ENCODE data around the gene VPS29.
"Not testable (repeated sequence)": the region's sequence is repeated elsewhere in the genome, so short reads cannot be mapped to it uniquely, and the experiment has no call there.

Gene VPS29

GRCh38 chr12:110528277-110528839 is 26.4 kb upstream of the VPS29 start:
- H3K9me3 ChIP-seq (ENCODE audit: control insufficient read depth, insufficient read depth, low read length) = no peaks in the 10 kb centered on the region
- no peaks in the 10 kb centered on the region for H3K4me1 ChIP-seq (ENCODE audit: control insufficient read depth, insufficient read depth, low read length)
- no peak overlapping the region for H3K27ac ChIP-seq (ENCODE audit: low read length)
- no peaks in the 10 kb centered on the region for H3K27me3 ChIP-seq (ENCODE audit: control insufficient read depth, insufficient read depth, low read length)
- no CpG with 5 or more reads among the region's 6 CpGs for WGBS (ENCODE audit: insufficient coverage, insufficient read length)
- no peak for DNase-seq (ENCODE audit: low read depth, low spot score)
- H3K4me3 ChIP-seq (ENCODE audit: low read length) = no peak overlapping the region
- no peaks in the 10 kb centered on the region for H3K36me3 ChIP-seq (ENCODE audit: control insufficient read depth, insufficient read depth, low read length)

GRCh38 chr12:110520876-110521712 is 19.2 kb upstream of the VPS29 start:
- not testable (repeated sequence) for H3K27ac ChIP-seq (ENCODE audit: low read length); H3K9me3 ChIP-seq (ENCODE audit: control insufficient read depth, insufficient read depth, low read length); H3K4me3 ChIP-seq (ENCODE audit: low read length); H3K36me3 ChIP-seq (ENCODE audit: control insufficient read depth, insufficient read depth, low read length); H3K4me1 ChIP-seq (ENCODE audit: control insufficient read depth, insufficient read depth, low read length); DNase-seq (ENCODE audit: low read depth, low spot score); H3K27me3 ChIP-seq (ENCODE audit: control insufficient read depth, insufficient read depth, low read length)
- no CpG with 5 or more reads among the region's 11 CpGs for WGBS (ENCODE audit: insufficient coverage, insufficient read length)

GRCh38 chr12:110518014-110518413 is 16.1 kb upstream of the VPS29 start:
- not testable (repeated sequence) for H3K4me3 ChIP-seq (ENCODE audit: low read length); H3K27me3 ChIP-seq (ENCODE audit: control insufficient read depth, insufficient read depth, low read length); H3K36me3 ChIP-seq (ENCODE audit: control insufficient read depth, insufficient read depth, low read length); DNase-seq (ENCODE audit: low read depth, low spot score); H3K27ac ChIP-seq (ENCODE audit: low read length); H3K9me3 ChIP-seq (ENCODE audit: control insufficient read depth, insufficient read depth, low read length); H3K4me1 ChIP-seq (ENCODE audit: control insufficient read depth, insufficient read depth, low read length)
- WGBS (ENCODE audit: insufficient coverage, insufficient read length) = no CpG with 5 or more reads among the region's 8 CpGs

- Histone ChIP-seq H3K36me3 (ENCODE audit: control insufficient read depth, insufficient read depth, low read length) (no peaks in the 10 kb centered on the region), H3K9me3 (ENCODE audit: control insufficient read depth, insufficient read depth, low read length) (no peaks in the 10 kb centered on the region), H3K27me3 (ENCODE audit: control insufficient read depth, insufficient read depth, low read length) (no peaks in the 10 kb centered on the region), H3K4me3 (ENCODE audit: low read length) (no peak overlapping the region), H3K27ac (ENCODE audit: low read length) (no peak overlapping the region), H3K4me1 (ENCODE audit: control insufficient read depth, insufficient read depth, low read length) (no peaks in the 10 kb centered on the region)
- no CpG with 5 or more reads among the region's 3 CpGs for WGBS (ENCODE audit: insufficient coverage, insufficient read length)
- DNase-seq (ENCODE audit: low read depth, low spot score) = no peak
Observed at GRCh38 chr12:110516995-110517394, 15.1 kb upstream of the VPS29 start.

GRCh38 chr12:110514363-110514762 is 12.5 kb upstream of the VPS29 start:
- H3K27me3 ChIP-seq (ENCODE audit: control insufficient read depth, insufficient read depth, low read length) = no peaks in the 10 kb centered on the region
- no peaks in the 10 kb centered on the region for H3K4me1 ChIP-seq (ENCODE audit: control insufficient read depth, insufficient read depth, low read length)
- H3K9me3 ChIP-seq (ENCODE audit: control insufficient read depth, insufficient read depth, low read length) = no peaks in the 10 kb centered on the region
- H3K4me3 ChIP-seq (ENCODE audit: low read length) = no peak overlapping the region
- no peak overlapping the region for H3K27ac ChIP-seq (ENCODE audit: low read length)
- no peak for DNase-seq (ENCODE audit: low read depth, low spot score)
- WGBS (ENCODE audit: insufficient coverage, insufficient read length) = no CpG with 5 or more reads among the region's 1 CpG
- no peaks in the 10 kb centered on the region for H3K36me3 ChIP-seq (ENCODE audit: control insufficient read depth, insufficient read depth, low read length)

GRCh38 chr12:110513842-110514241 is 11.9 kb upstream of the VPS29 start:
- Histone ChIP-seq H3K27me3 (ENCODE audit: control insufficient read depth, insufficient read depth, low read length) (no peaks in the 10 kb centered on the region), H3K9me3 (ENCODE audit: control insufficient read depth, insufficient read depth, low read length) (no peaks in the 10 kb centered on the region), H3K4me3 (ENCODE audit: low read length) (no peak overlapping the region), H3K27ac (ENCODE audit: low read length) (no peak overlapping the region), H3K36me3 (ENCODE audit: control insufficient read depth, insufficient read depth, low read length) (no peaks in the 10 kb centered on the region), H3K4me1 (ENCODE audit: control insufficient read depth, insufficient read depth, low read length) (no peaks in the 10 kb centered on the region)
- no CpG with 5 or more reads among the region's 6 CpGs for WGBS (ENCODE audit: insufficient coverage, insufficient read length)
- no peak for DNase-seq (ENCODE audit: low read depth, low spot score)

GRCh38 chr12:110508071-110508586 is 6.2 kb upstream of the VPS29 start:
- DNase-seq (ENCODE audit: low read depth, low spot score) = no peak
- Histone ChIP-seq H3K4me1 (ENCODE audit: control insufficient read depth, insufficient read depth, low read length) (no peaks in the 10 kb centered on the region), H3K27me3 (ENCODE audit: control insufficient read depth, insufficient read depth, low read length) (no peaks in the 10 kb centered on the region), H3K27ac (ENCODE audit: low read length) (no peak overlapping the region), H3K4me3 (ENCODE audit: low read length) (no peak overlapping the region), H3K36me3 (ENCODE audit: control insufficient read depth, insufficient read depth, low read length) (no peaks in the 10 kb centered on the region), H3K9me3 (ENCODE audit: control insufficient read depth, insufficient read depth, low read length) (no peaks in the 10 kb centered on the region)
- no CpG with 5 or more reads among the region's 4 CpGs for WGBS (ENCODE audit: insufficient coverage, insufficient read length)

- Histone ChIP-seq H3K4me1 (ENCODE audit: control insufficient read depth, insufficient read depth, low read length) (no peaks in the 10 kb centered on the region), H3K36me3 (ENCODE audit: control insufficient read depth, insufficient read depth, low read length) (no peaks in the 10 kb centered on the region), H3K4me3 (ENCODE audit: low read length) (no peak overlapping the region), H3K9me3 (ENCODE audit: control insufficient read depth, insufficient read depth, low read length) (no peaks in the 10 kb centered on the region), H3K27me3 (ENCODE audit: control insufficient read depth, insufficient read depth, low read length) (no peaks in the 10 kb centered on the region; the same call in 1 of the 2 replicates), H3K27ac (ENCODE audit: low read length) (no peak overlapping the region)
- no peak for DNase-seq (ENCODE audit: low read depth, low spot score)
- no CpG with 5 or more reads among the region's 3 CpGs for WGBS (ENCODE audit: insufficient coverage, insufficient read length)
Observed at GRCh38 chr12:110505332-110505731, 3.4 kb upstream of the VPS29 start.

- no CpG with 5 or more reads among the region's 1 CpG for WGBS (ENCODE audit: insufficient coverage, insufficient read length)
- no peak overlapping the region for H3K4me3 ChIP-seq (ENCODE audit: low read length)
- DNase-seq (ENCODE audit: low read depth, low spot score) = no peak
- H3K27ac ChIP-seq (ENCODE audit: low read length) = no peak overlapping the region
- no peaks in the 10 kb centered on the region for H3K36me3 ChIP-seq (ENCODE audit: control insufficient read depth, insufficient read depth, low read length)
- H3K27me3 ChIP-seq (ENCODE audit: control insufficient read depth, insufficient read depth, low read length) = no peaks in the 10 kb centered on the region; the same call in 1 of the 2 replicates
- H3K4me1 ChIP-seq (ENCODE audit: control insufficient read depth, insufficient read depth, low read length) = no peaks in the 10 kb centered on the region
- H3K9me3 ChIP-seq (ENCODE audit: control insufficient read depth, insufficient read depth, low read length) = no peaks in the 10 kb centered on the region
Observed at GRCh38 chr12:110503432-110503831, 1.5 kb upstream of the VPS29 start.

GRCh38 chr12:110501399-110501751 is 536 bp downstream of the VPS29 start:
- WGBS (ENCODE audit: insufficient coverage, insufficient read length) = no CpG with 5 or more reads among the region's 17 CpGs
- Histone ChIP-seq H3K4me1 (ENCODE audit: control insufficient read depth, insufficient read depth, low read length) (no peaks in the 10 kb centered on the region), H3K36me3 (ENCODE audit: control insufficient read depth, insufficient read depth, low read length) (no peaks in the 10 kb centered on the region), H3K27ac (ENCODE audit: low read length) (no peak overlapping the region), H3K27me3 (ENCODE audit: control insufficient read depth, insufficient read depth, low read length) (no peaks in the 10 kb centered on the region; the same call in 1 of the 2 replicates), H3K9me3 (ENCODE audit: control insufficient read depth, insufficient read depth, low read length) (no peaks in the 10 kb centered on the region), H3K4me3 (ENCODE audit: low read length) (peak overlapping the region; percentile 77)
- DNase-seq (ENCODE audit: low read depth, low spot score) = no peak
